K562 (cell line): ENCODE data around the gene MCFD2. TPM values are rescaled to one million over a fixed set of nuclear protein-coding genes. Genes with fewer than 3 reads are reported as not detected.
A peak's percentile ranks its signal among the peaks of the same experiment; 100 is the strongest.

ENCODE experiments used
- CBX1 ChIP-seq: sonication (generic); IDR thresholded peaks from 2 replicates; pipeline ENCODE4 v1.6.1; 2016; ENCODE audit warnings: antibody characterized with exemption, low read depth, mild to moderate bottlenecking
- ETV1 ChIP-seq: fragments of 450-650 bp; conservative IDR thresholded peaks from 2 replicates; pipeline ENCODE4 v1.6.1; 2016; ENCODE audit warnings: missing genetic modification characterization, control low read depth, low read depth, missing compliant biosample characterization
- MAFG ChIP-seq: fragments of 450-650 bp; conservative IDR thresholded peaks from 2 replicates; pipeline ENCODE4 v1.6.1; 2016; ENCODE audit warnings: missing genetic modification characterization, missing compliant biosample characterization
- RBM14 ChIP-seq: fragments of 200-400 bp; formaldehyde crosslinking; IDR thresholded peaks from 2 replicates; pipeline ENCODE4 v1.6.1; 2018; ENCODE audit warnings: low read depth, mild to moderate bottlenecking, low read length, moderate library complexity, borderline replicate concordance; ENCODE audit not compliant: insufficient read depth
- RCOR1 ChIP-seq, 2 experiments: IDR thresholded peaks; 2 replicates each; pipeline ENCODE4 v1.6.1; 2012; ENCODE audit warnings: low read depth in 2 of 2, low read length in 2 of 2, borderline replicate concordance in 1 of 2, improper control_type of control experiment in 1 of 2
- SOX6 ChIP-seq: fragments of 450-650 bp; IDR thresholded peaks from 2 replicates; pipeline ENCODE4 v1.6.1; 2014; ENCODE audit warnings: mild to moderate bottlenecking
- SPI1 ChIP-seq: IDR thresholded peaks from 2 replicates; pipeline ENCODE4 v1.6.1; 2011; ENCODE audit warnings: low read depth, low read length, control low read depth, borderline replicate concordance
- TARDBP ChIP-seq: fragments of 450-650 bp; IDR thresholded peaks from 2 replicates; pipeline ENCODE4 v1.6.1; 2016
- TCF7L2 ChIP-seq: fragments of 150-350 bp; IDR thresholded peaks from 2 replicates; pipeline ENCODE4 v1.6.1; 2016; ENCODE audit warnings: low read depth, mild to moderate bottlenecking, low read length, moderate library complexity
- ZNF174 ChIP-seq: fragments of 250-450 bp; sonication (Bioruptor Pico); IDR thresholded peaks from 2 replicates; pipeline ENCODE4 v1.4.0; 2020; ENCODE audit warnings: mild to moderate bottlenecking
- polyA plus RNA-seq, 8 experiments: library from polyadenylated mRNA; depleted of rRNA in 4 of 8; stranded (reverse) in 5 of 8; unstranded in 3 of 8; fragments of >200 nt; fragmentation: Nextera tagmentation in 2 of 8; fragmentation: Illumina TruSeq in 1 of 8; extraction: Ambion mirVana in 2 of 8; extraction: Trizol in 1 of 8; gene quantifications; 2 replicates each; pipeline versions ENCODE4 v1.2.1 to v1.2.3, GENCODE V29; 2011 to 2014; ENCODE audit warnings: inconsistent platforms in 1 of 8, missing spikeins in 1 of 8
- total RNA-seq, 7 experiments: library from RNA; depleted of rRNA in 6 of 7; stranded (reverse); fragments of >200 nt in 6 of 7; fragmentation: Illumina TruSeq in 2 of 7; extraction: Trizol in 2 of 7; gene quantifications; 2 replicates each; pipeline versions ENCODE4 v1.2.1 to v1.2.3, GENCODE V29; 2011 to 2021; ENCODE audit warnings: low replicate concordance in 1 of 7
- TF ChIP-seq, protein P1 (sequence below): fragments of 450-650 bp; IDR thresholded peaks from 2 replicates; pipeline ENCODE4 v1.6.1; 2018; ENCODE audit not compliant: partially characterized antibody
- TF ChIP-seq, protein P2 (sequence below): fragments of 250-450 bp; sonication (Bioruptor Pico); IDR thresholded peaks from 2 replicates; pipeline ENCODE4 v1.4.0; 2020; ENCODE audit warnings: mild to moderate bottlenecking, moderate library complexity
- TF ChIP-seq, protein P3 (sequence below): fragments of 450-650 bp; IDR thresholded peaks from 2 replicates; pipeline ENCODE4 v1.6.1; 2016; ENCODE audit warnings: antibody characterized with exemption
- TF ChIP-seq, protein P4 (sequence below): sonication (generic); formaldehyde crosslinking; IDR thresholded peaks from 2 replicates; pipeline ENCODE4 v1.4.0; 2020; ENCODE audit warnings: mild to moderate bottlenecking, missing genetic modification reagents

The MCFD2 gene
- total and polyA plus RNA-seq, 9 of the 15 experiments (the other 6 are each of a cell fraction or from before 2014, with no cell fraction given) = 78.6 to 237 (median 123) TPM

DNA sequence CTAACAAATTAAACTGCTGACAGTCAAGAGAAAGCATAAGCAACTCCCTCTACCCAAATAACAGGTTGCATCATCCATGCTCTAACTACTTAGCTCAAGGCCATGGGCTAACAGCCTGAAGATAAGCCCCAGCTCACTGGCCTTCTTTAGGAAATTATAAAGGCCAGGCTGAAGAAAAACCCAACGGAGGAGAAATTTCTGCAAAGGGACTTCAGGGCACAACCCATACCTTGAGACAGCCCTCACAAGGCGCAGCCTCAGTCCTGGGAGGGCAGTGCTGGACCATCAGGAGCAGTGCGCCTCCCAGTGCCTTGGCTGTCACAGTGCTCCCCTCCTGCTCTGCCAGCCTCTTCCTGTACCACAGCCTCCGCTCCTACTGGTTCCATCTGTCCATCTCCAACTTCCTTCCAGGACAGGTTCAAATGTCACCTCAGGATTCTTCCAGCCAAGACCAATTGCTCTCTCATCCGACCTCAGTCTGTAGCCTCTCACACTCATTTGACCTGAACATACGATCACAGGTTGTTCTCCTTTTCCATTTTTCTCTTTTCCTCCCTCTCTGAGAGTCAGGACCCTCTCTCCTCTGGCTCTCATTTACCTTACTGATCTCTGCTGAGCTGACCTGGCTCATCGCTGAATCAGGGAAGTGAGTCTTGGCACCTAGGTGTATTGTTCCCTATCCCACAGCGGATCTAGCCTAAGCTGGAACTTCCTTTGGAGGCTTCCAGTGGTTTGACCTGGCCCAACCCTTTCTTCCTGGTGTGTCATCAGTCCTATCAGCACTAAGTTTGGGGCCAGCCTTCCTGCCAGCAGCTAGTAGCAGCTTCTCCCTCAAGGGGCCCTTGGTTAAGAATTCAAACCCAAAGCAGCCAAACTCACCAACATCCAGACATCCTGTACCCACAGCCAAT is 1.9 kb downstream of the MCFD2 start (continued):
- TF ChIP-seq, protein P1, sequence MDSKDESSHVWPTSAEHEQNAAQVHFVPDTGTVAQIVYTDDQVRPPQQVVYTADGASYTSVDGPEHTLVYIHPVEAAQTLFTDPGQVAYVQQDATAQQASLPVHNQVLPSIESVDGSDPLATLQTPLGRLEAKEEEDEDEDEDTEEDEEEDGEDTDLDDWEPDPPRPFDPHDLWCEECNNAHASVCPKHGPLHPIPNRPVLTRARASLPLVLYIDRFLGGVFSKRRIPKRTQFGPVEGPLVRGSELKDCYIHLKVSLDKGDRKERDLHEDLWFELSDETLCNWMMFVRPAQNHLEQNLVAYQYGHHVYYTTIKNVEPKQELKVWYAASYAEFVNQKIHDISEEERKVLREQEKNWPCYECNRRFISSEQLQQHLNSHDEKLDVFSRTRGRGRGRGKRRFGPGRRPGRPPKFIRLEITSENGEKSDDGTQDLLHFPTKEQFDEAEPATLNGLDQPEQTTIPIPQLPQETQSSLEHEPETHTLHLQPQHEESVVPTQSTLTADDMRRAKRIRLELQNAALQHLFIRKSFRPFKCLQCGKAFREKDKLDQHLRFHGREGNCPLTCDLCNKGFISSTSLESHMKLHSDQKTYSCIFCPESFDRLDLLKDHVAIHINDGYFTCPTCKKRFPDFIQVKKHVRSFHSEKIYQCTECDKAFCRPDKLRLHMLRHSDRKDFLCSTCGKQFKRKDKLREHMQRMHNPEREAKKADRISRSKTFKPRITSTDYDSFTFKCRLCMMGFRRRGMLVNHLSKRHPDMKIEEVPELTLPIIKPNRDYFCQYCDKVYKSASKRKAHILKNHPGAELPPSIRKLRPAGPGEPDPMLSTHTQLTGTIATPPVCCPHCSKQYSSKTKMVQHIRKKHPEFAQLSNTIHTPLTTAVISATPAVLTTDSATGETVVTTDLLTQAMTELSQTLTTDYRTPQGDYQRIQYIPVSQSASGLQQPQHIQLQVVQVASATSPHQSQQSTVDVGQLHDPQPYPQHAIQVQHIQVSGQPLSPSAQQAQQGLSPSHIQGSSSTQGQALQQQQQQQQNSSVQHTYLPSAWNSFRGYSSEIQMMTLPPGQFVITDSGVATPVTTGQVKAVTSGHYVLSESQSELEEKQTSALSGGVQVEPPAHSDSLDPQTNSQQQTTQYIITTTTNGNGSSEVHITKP = peak; percentile 84
- TF ChIP-seq, protein P2, sequence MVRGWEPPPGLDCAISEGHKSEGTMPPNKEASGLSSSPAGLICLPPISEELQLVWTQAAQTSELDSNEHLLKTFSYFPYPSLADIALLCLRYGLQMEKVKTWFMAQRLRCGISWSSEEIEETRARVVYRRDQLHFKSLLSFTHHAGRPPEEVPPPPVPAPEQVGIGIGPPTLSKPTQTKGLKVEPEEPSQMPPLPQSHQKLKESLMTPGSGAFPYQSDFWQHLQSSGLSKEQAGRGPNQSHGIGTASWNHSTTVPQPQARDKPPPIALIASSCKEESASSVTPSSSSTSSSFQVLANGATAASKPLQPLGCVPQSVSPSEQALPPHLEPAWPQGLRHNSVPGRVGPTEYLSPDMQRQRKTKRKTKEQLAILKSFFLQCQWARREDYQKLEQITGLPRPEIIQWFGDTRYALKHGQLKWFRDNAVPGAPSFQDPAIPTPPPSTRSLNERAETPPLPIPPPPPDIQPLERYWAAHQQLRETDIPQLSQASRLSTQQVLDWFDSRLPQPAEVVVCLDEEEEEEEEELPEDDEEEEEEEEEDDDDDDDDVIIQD (CRISPR knock-in tag) = no peak
- TF ChIP-seq ZNF174 (CRISPR knock-in tag) = no peak
- no peak for TF ChIP-seq CBX1
- TF ChIP-seq, protein P3, sequence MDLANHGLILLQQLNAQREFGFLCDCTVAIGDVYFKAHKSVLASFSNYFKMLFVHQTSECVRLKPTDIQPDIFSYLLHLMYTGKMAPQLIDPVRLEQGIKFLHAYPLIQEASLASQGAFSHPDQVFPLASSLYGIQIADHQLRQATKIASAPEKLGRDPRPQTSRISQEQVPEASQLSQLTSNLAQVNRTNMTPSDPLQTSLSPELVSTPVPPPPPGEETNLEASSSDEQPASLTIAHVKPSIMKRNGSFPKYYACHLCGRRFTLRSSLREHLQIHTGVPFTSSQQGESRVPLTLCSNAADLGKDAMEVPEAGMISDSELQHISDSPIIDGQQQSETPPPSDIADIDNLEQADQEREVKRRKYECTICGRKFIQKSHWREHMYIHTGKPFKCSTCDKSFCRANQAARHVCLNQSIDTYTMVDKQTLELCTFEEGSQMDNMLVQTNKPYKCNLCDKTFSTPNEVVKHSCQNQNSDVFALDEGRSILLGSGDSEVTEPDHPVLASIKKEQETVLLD = peak; percentile 61
- TF ChIP-seq RBM14 = no peak
- peak; percentile 54; the same call in 1 of the 2 replicates for TF ChIP-seq SPI1
- peak; percentile 69 for TF ChIP-seq ETV1 (tag)
- TF ChIP-seq TCF7L2 = no peak
- TF ChIP-seq SOX6 = peak; percentile 66; the same call in 1 of the 2 replicates
- TF ChIP-seq RCOR1 (IDR thresholded peaks at IDR 0.05; ENCODE audit: borderline replicate concordance in 1 of 2, low read depth in 2 of 2, low read length in 2 of 2) = peak in 1 of 2 experiments; percentile 55; a peak in 1 of 4 replicates
- TF ChIP-seq MAFG (tag) = no peak
- no peak for TF ChIP-seq TARDBP
- TF ChIP-seq, protein P4, sequence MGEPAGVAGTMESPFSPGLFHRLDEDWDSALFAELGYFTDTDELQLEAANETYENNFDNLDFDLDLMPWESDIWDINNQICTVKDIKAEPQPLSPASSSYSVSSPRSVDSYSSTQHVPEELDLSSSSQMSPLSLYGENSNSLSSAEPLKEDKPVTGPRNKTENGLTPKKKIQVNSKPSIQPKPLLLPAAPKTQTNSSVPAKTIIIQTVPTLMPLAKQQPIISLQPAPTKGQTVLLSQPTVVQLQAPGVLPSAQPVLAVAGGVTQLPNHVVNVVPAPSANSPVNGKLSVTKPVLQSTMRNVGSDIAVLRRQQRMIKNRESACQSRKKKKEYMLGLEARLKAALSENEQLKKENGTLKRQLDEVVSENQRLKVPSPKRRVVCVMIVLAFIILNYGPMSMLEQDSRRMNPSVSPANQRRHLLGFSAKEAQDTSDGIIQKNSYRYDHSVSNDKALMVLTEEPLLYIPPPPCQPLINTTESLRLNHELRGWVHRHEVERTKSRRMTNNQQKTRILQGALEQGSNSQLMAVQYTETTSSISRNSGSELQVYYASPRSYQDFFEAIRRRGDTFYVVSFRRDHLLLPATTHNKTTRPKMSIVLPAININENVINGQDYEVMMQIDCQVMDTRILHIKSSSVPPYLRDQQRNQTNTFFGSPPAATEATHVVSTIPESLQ = no peak; the same call in 1 of the 2 replicates
